ENCODE results near the gene LZIC.
"Not testable (repeated sequence)": the region's sequence is repeated elsewhere in the genome, so short reads cannot be mapped to it uniquely, and the experiment has no call there.

LZIC gene

GRCh38 chr1:9942939-9943788 lies at the start of gene LZIC, which contains the start of gene NMNAT1:
Gene LZIC (minus strand): TSS chr1:9943391. CDS start chr1:9936619, 6,772 bp downstream.
Gene NMNAT1 (plus strand): TSS chr1:9943475. CDS start chr1:9972074, 28,599 bp downstream.
- DNase-seq, result peak; percentile 97

- DNase-seq, result no peak
Observed at GRCh38 chr1:9992910-9993309, 49.7 kb upstream of the LZIC start.

DNA sequence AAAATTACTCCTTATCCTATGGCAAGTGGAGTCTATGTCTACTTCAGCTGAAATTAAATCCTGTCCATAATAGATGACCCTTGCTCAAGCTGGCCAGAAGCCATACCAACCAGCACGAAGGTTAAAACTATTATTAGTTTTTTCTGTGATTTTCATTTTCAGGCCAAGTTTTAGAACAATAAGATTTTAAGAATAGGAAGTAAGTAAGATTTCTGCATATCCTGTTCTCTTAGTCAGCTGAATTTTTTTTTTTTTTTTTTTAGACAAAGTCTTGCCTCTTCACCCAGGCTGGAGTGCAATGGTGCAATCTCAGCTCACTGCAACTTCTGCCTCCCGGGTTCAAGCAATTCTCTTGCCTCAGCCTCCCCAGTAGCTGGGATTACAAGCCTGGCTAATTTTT lies 47.8 kb upstream of the LZIC start:
- DNase-seq, result peak; percentile 14

DNA sequence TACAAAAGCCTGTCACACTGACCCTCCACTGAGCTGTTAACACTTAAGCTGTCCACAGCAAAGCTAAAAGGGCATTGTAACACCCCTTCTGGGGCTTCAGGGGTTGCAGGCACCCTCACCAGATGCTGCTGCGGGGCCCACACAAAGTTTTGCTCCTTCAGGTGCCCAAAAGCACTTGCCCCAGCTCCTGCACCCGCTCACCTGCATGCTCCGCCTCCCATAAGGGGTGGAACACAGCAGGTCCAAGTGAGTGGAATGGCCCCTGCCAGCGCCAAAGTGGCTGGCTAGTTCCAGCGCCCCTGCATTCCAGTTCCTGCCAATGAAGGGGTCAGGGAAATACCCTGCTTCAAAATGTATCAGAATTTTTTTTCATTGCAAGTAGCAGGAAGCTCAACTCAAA lies 46.6 kb upstream of the LZIC start:
- DNase-seq, result no peak

- no peak for DNase-seq
Observed at GRCh38 chr1:9985001-9985400, 41.8 kb upstream of the LZIC start.

- DNase-seq, result no peak
Observed at GRCh38 chr1:9984253-9984652, 41.1 kb upstream of the LZIC start.

- DNase-seq, result no peak
Observed at GRCh38 chr1:9960706-9961562, 17.7 kb upstream of the LZIC start.

DNA sequence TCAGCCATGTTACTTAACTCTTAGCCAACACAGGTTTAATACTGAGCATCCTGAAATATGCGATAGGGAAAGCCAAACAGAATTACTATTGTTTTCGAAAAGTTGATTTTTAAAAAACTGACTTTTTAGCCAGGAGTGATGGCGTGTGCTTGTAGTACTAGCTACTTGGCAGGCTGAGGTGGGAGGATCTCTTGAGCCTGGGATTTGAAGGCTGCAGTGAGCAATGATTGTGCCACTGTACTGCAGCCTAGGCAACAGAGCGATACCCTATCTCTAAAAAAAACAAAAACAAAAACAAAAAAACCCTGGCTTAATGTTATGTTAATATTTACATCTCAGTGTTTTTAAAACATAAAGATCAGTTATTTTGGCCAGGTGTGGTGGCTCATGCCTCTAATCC lies 16.8 kb upstream of the LZIC start:
- no peak for DNase-seq

DNA sequence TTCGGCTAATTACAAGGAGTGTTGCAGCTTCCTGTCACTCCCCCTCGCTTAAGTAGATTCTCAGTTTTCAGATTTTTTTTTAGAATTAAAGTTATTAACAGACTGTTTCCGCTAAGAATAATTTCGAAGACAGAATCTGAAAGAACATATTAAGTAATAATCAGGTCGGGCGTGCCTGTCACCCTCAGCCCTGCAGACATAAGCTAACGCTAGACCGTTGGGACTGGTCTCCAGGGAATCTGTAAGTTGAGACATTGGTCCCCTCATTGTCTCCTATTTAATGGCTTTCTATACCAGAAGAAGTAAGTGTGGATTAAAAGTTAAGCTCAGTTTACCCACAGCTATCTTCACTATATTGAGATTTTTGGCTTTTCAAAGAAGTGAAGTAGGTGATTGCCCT lies 14.5 kb upstream of the LZIC start:
- no peak for DNase-seq

- no peak for DNase-seq
Observed at GRCh38 chr1:9946315-9946714, 3.1 kb upstream of the LZIC start.

- DNase-seq, result peak; percentile 86
Observed at GRCh38 chr1:9942399-9942938, 722 bp downstream of the LZIC start.

- no peak for DNase-seq
Observed at GRCh38 chr1:9929431-9930385, 13.5 kb downstream of the LZIC start.

DNA sequence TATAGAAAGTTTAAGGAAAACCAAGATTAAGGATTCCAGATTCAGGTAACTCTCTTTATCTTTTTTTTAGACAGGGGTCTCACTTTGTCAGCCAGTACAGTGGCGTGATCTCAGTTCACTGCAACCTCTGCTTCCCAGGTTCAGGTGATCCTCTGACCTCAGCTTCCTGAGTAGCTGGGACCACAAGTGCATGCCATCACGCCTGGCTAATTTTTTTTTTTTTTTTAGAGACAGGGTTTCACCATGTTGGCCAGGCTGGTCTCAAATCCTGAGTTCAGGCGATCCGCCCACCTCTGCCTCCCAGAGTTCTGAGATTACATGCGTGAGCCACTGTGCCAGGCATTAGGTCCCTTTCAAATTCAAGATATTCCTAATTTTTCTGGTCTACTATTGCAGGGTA lies 15.9 kb downstream of the LZIC start:
- no peak for DNase-seq

- no peak for DNase-seq
Observed at GRCh38 chr1:9922342-9922741, 20.8 kb downstream of the LZIC start.

DNA sequence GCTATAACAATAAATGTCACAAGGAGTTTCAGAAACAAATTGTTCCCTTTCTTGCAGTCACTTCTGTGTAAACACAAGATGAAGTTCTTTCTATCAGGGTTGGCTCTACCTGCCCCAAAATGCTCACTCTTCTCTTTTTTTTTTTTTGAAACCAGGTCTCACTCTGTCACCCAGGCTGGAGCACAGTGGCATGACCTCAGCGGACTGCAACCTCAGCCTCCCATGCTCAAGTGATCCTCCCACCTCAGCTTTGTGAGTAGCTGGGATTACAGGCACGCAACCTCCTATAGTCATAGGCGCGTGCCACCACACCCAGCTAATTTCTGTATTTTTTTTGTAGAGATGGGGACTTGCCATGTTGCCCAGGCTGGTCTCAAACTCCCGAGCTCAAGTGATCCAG lies 22.6 kb downstream of the LZIC start:
- no peak for DNase-seq

DNA sequence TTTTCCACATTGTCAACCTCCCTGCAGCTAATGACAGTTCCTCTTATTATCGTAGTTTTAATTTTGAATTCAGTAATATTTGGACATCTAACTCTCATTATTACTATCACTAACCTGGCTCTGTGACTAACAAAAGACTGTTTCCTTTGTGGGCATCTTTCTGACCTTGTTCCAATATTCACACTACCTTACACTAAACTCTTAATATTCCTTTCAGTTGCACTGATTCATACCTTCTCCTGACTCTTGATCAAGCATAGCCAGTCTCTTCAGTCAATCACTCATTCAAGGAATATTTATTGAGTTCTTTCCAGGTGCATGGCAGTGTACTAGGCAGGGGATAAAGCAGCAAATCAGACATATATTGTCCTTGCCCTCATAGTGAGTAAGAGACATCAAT lies 25.3 kb downstream of the LZIC start:
- no peak for DNase-seq

GRCh38 chr1:9917495-9917894 lies 25.7 kb downstream of the LZIC start:
- not testable (repeated sequence) for DNase-seq

GRCh38 chr1:9916452-9916851 lies 26.7 kb downstream of the LZIC start:
- DNase-seq, result no peak

DNA sequence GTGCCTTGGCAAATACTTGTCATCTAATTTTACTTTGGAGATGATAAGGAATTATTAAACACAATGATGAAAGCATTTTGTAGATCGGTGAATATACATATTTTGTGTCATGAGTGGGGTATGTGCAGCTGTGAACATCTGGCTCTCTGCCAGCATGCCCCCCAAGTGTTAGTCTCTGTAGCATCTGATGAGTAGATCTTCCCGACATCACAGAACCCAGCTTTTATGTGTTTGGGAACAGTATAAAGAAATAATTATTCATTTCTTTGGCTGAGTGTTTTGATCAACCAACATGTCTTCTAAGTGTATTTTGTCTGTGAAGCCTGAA lies 28.6 kb downstream of the LZIC start:
- DNase-seq, result no peak

GRCh38 chr1:9912264-9912936 lies 30.8 kb downstream of the LZIC start:
- DNase-seq, result no peak

- peak; percentile 100 for DNase-seq
Observed at GRCh38 chr1:9910423-9911178, 32.6 kb downstream of the LZIC start.

Data from hematopoietic multipotent progenitor cell treated with erythropoietin and hydrocortisone succinate and interleukin-3 and kit ligand, for 4 days (in vitro differentiated cells).